Right lobe of liver (tissue), 4 donors: ENCODE results near the gene SLC38A1.

ENCODE experiments used
- POLR2A ChIP-seq: fragments of 450-650 bp; IDR thresholded peaks from one replicate; pipeline ENCODE4 v1.6.1; 2017; ENCODE audit warnings: antibody characterized with exemption, mild to moderate bottlenecking
- TF ChIP-seq, protein P1 (sequence below), 4 donors: fragments of 200-600 bp in 3 of 4; fragments of 450-650 bp in 1 of 4; IDR thresholded peaks; one replicate each; pipeline versions ENCODE4 v1.5.1 to v1.8.0; 2016 to 2022; ENCODE audit warnings: antibody characterized with exemption in 4 of 4, mild to moderate bottlenecking in 2 of 4
- donor health status: DM: no; HTN: no; CAD: no.
- donor health status: DM: no; HTN: no; CAD: no.
- donor health status: DM: no; HTN: yes; CAD: no.

DNA sequence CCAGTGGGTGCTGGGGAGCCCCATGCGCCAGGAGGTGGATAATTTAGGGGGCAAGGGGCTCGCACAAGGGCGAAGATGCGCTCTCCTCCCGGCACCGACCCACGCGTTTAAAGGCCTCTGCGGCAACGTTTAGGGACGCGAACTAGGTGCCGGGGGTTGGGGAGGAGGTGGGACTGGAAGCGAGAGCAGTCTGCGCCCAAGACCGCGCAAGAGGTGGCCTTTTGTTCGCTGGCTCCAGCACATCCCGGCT lies 1.3 kb downstream of the SLC38A1 start:
- TF ChIP-seq POLR2A: no peak
- TF ChIP-seq, protein P1, sequence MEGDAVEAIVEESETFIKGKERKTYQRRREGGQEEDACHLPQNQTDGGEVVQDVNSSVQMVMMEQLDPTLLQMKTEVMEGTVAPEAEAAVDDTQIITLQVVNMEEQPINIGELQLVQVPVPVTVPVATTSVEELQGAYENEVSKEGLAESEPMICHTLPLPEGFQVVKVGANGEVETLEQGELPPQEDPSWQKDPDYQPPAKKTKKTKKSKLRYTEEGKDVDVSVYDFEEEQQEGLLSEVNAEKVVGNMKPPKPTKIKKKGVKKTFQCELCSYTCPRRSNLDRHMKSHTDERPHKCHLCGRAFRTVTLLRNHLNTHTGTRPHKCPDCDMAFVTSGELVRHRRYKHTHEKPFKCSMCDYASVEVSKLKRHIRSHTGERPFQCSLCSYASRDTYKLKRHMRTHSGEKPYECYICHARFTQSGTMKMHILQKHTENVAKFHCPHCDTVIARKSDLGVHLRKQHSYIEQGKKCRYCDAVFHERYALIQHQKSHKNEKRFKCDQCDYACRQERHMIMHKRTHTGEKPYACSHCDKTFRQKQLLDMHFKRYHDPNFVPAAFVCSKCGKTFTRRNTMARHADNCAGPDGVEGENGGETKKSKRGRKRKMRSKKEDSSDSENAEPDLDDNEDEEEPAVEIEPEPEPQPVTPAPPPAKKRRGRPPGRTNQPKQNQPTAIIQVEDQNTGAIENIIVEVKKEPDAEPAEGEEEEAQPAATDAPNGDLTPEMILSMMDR (IDR thresholded peaks at IDR 0.05): no peak
